SIG-M5 treated with dmso at 0.1 percent for 504 hours (cell line): ENCODE results near the gene UBR1.
"Not testable (repeated sequence)": the region's sequence is repeated elsewhere in the genome, so short reads cannot be mapped to it uniquely, and the experiment has no call there.

ENCODE experiments used
- DNase-seq: peaks from one replicate; lab custom pipeline; 2025; ENCODE audit not compliant: unreplicated experiment; lab: John Stamatoyannopoulos, UW

Gene UBR1

DNA sequence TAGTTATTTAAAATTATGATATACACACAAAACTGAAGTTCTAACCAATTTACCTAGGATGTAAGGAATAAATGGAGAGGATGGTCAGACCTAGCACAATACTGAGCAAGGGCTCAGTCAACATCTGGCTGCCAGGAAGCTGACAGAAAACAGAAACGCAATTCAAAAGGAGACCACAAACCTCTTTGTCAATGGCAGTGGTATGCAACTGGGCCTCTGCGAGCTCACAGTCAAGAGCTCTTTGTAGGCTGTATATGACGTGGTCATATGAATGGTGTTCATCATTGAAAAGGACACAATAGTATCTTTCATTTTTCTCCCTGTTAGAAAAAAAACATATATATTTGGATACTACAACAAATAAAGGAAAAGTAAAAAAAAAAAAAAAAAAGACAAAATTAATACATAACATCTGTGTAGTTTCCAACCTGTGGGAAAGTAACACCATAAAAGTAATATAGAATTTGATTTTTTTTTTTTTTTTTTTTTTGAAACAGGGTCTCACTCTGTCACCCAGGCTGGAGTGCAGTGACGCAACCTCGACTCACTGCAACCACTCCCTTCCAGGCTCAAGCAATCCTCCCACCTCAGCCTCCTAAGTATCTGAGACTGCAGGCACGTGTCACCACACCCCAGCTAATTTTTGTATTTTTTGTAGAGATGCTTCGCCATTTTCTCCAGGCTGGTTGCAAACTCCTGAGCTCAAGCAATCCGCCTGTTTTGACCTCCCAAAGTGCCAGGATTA, 37.9 kb downstream of the UBR1 start:
- peak; percentile 3 for DNase-seq

DNA sequence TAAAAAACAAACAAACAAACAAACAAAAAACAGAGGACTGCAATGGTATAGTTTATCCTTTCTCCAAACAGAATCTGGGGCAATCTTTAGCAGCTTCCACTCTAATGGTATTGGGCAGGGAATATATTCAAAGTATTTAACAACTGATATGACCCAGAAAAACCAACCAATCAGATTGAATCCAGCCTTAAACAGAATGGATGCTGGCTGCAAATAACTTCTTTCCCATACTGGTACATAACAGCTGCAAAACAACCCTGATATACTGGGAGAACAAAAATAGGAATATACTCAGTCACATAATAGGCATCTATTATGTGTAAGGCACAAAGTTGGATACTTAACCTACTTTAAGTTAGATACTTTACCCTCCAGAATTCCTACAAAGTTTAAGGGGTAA, 49.1 kb downstream of the UBR1 start:
- DNase-seq = no peak

DNA sequence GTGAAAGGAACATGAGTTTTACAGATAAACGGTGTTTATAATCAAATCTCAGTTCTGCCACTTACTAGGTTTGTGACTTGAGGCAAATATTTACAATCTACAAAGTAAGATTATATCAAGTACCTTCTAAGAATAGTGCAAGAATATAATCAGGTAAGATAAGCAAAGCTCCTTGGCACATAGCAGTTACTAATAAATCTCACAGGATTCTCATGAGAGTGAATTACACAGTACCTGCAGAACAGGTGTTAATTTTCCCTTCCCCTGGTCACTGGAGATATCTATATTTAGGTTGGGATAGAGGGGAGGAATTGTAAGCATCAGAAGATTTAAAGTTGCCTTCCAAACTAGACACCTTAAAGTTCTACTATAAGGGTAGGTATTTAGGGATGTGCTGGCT, 53.0 kb downstream of the UBR1 start:
- DNase-seq = no peak

DNA sequence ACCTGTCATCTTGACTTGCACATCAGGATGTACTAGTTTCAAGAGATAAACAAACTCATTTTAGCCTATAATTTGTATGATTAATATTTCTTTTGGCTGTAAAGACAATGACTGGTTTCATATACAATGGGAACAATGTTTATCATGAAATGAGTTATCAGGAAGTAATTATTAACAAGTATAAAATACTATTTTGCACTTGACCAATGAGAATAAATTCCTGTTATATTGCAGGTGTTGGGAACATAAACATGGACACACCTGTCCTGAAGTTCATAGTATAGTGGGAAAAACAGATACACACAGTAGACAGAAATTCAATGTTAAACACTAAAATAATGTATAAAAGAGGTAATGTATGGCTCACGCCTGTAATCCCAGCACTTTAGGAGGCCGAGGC, 56.9 kb downstream of the UBR1 start:
- DNase-seq = no peak

DNA sequence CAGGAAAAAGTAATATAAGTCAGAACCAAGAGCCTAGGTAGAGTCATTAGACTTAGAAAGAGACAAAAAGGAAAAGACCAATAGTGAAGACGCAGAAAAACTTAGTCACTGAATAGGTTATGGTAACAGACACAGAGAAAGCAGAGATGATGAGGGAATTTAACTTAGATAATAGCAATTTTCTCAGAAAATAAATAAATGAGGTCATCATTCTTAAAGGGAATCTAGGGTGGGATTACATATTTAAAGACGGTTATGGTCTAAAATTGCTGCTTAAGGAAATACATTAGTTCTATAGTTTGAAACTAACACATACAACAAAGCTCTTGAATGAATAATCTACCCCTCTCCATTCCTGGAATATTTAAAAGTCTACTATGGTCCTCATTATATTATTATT, 59.4 kb downstream of the UBR1 start:
- DNase-seq = no peak

GRCh38 chr15:43042885-43043284, 63.0 kb downstream of the UBR1 start:
- DNase-seq = no peak

DNA sequence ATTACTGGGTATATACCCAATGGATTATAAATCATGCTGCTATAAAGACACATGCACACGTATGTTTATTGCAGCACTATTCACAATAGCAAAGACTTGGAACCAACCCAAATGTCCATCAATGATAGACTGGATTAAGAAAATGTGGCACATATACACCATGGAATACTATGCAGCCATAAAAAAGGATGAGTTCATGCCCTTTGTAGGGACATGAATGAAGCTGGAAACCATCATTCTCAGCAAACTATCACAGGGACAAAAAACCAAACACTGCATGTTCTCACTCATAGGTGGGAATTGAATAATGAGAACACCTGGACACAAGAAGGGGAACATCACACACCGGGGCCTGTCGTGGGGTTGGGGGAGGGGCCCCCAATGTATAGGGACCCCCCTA, 64.8 kb downstream of the UBR1 start:
- DNase-seq = not testable (repeated sequence)

DNA sequence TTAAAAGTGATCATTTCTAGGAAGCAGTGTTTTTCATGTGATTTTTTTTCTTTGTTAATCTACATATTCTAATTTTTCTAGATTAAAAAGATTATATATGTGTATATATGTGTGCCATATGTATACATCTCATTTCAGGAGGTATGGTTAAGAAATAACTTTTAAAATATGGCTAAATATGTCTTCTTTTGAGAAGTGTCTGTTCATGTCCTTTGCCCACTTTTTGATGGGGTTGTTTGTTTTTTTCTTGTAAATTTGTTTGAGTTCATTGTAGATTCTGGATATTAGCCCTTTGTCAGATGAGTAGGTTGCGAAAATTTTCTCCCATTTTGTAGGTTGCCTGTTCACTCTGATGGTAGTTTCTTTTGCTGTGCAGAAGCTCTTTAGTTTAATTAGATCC, 70.6 kb downstream of the UBR1 start:
- DNase-seq = not testable (repeated sequence)

GRCh38 chr15:43029476-43029875, 76.4 kb downstream of the UBR1 start:
- DNase-seq = no peak

DNA sequence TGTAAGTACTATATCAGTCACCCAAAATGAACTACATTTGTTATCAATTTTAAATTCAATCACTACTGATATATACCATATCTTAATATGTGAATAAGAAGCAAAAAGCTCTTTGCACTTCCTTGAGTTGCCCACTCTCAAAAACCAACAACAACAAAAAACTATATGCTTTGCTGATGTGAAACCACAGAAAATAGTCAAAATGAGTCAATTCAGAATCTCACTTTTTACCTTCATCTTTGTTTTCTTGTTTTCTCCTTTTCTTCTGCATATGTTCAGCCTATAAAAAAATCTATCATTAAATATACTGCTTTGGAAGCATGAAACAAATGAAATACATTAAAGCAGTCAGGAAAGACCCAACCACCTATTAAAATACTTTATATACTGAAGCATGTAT, 80.7 kb downstream of the UBR1 start:
- DNase-seq = no peak

DNA sequence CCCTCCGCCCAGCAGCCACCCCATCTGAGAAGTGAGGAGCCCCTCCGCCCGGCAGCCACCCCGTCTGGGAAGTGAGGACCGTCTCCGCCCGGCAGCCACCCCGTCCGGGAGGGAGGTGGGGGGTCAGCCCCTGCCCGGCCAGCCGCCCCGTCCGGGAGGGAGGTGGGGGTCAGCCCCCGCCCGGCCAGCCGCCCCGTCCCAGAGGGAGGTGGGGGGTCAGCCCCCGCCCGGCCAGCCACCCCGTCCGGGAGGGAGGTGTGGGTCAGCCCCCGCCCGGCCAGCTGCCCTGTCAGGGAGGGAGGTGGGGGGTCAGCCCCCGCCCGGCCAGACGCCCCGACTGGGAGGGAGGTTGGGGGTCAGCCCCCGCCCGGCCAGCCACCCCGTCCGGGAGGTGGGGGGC, 91.2 kb downstream of the UBR1 start:
- not testable (repeated sequence) for DNase-seq

DNA sequence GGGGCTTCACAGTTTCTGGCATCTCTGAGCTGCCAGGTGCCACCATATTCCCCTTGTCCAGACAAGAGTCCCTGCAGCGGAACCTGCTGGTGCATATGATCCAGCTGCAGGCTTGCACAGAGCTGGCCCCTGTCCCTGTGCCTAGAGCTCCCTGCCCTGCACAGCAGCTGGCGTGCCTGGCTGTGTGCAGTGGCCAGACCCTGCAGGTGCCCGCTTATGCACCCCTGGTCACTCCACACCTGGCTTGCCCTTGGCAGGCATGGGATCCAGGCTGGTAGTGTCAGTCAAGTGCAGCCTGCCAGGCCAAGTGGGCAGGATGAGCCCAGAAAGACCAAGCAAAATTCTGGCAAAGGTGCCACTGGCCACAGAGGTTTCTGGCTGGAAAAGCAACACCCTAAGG, 96.6 kb downstream of the UBR1 start:
- no peak for DNase-seq

- no peak for DNase-seq
Measured at GRCh38 chr15:43008150-43008549, 97.7 kb downstream of the UBR1 start.

- DNase-seq = no peak
Measured at GRCh38 chr15:43007551-43007950, 98.3 kb downstream of the UBR1 start.

DNA sequence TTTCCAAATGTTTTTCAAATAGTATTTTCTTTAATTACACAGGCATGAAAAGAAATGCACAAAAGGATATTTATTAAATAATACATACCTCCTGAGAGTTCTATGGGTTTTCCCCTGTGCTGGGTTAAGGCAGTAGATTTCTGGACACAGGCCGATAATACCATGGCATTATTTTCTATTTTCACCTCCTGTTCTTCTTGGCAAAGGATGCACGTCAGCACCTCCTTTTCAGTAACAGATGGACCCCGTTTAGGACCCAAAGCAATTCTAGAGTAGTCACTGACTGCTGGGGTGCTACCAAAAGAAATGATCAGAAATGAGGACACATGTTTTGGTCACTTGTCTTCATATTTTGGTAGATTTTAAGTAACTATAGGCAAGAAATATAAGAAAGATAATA, 98.8 kb downstream of the UBR1 start:
- DNase-seq = no peak

DNA sequence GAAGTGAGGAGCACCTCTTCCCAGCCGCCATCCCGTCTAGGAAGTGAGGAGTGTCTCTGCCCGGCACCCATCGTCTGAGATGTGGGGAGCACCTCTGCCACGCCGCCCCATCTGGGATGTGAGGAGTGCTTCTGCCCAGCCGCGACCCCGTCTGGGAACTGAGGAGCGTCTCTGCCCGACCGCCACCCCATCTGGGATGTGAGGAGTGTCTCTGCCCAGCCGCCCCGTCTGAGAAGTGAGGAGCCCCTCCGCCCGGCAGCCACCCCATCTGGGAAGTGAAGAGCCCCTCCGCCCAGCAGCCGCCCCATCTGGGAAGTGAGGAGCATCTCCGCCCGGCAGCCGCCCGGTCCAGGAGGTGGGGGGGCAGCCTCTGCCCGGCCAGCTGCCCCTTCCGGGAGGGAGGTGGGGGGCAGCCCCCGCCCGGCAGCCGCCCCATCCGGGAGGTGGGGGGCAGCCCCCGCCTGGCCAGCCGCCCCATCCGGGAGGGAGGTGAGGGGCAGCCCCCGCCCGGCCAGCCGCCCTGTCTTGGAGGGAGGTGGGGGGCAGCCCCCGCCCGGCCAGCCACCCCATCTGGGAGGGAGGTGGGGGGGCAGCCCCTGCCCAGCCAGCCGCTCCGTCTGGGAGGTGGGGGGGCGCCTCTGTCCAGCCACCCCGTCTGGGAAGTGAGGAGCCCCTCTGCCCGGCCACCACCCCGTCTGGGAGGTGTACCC, 100.8 kb downstream of the UBR1 start:
- DNase-seq = not testable (repeated sequence)

- DNase-seq = no peak
Measured at GRCh38 chr15:42999201-42999779, 106.5 kb downstream of the UBR1 start.

- DNase-seq = no peak
Measured at GRCh38 chr15:42996871-42997270, 109.0 kb downstream of the UBR1 start.

DNA sequence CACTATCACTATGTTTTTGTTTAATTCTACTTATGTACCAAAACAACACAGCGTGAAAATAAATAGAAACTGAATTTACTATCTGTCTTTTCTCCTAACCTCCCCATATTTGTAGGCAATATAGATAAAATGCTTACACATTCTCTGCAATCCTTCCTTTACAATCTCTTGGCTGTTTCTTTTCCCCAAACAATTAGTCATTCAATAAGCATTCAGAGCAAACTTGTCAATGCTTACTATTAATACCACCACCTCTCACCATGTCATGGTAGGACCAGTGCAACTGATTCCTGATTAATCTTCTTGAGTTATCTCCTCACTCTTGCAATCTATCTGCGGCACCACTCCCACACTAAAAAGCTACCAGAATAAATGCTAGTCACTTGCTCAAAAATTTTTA, 111.3 kb downstream of the UBR1 start:
- DNase-seq = no peak

DNA sequence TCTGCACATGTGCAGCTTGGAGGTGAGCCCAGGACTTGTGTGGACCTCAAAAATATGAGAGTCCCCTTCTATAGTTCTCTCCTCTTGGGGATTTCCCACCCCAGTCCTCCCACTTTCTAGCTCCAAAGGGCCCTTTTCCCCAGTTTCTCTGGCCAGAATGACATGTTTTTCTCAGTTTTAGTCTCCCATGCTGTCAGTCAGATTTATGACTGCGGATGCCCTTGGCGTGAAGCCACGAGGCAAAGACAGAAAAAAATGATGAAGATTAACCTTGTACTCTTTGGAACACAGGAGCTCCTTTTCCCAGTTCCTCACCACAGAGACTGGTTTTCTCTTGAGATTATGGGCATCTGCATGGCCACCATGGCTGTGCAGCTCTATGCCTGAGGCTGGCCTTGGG, 113.2 kb downstream of the UBR1 start:
- no peak for DNase-seq

DNA sequence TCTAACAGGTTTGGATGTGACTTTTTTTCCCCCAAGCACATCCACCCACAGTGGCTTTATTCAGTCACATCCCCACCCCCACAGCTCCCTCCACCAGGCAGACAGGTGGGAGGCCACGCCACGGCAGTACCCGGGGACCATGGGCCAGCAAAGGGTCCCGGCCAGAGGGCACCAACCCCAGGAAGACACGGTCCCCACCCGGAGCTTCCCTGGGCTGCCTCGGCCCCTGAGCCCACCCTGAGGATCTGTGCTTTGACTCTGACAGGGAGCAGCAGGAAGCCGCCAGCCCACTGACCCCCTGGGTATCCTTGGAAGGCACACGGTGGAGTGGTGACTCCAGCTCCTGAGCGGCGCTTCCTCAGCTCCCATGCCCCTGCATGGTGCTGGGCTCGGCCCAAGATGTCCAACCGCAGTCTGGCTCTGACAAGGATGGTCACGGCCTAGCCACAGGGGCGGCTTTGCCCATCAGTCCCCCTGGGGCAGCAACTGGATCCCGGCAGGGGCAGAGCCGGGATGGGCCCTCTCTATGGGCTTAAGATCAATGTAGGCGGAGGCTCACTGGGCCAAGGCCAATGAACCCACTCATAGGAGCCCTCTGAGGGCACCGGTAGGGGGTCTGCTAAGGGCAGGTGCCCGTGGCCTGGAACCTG, 119.0 kb downstream of the UBR1 start:
- DNase-seq = no peak

DNA sequence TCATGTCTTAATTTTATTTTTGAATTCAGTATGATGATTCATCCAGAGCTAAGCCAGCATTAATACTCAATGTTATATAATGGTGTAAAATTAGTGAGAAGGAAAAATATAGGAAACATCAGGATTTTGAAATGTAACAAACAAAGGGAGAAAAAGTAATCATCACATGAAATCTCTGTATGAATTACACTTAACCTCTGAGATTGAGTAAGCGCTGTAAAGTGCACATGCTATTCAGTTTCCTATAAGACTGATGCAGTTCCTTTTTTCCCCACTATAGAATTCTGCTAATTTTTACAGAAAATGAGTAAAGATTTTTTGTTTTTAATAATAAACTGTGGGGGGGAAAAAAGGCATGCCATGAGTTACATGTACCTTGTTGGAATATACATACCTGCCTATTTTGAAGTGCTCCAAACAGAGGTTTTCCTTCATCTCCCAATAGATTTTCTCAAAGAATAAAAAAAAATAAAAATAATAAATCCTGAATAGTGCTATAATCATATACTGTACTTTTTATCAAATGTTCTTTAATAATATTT, 121.3 kb downstream of the UBR1 start:
- no peak for DNase-seq
